Right lobe of liver (tissue), 6 donors: ENCODE measurements around the gene ZNF425. TPM values are rescaled to one million over a fixed set of nuclear protein-coding genes. Genes with fewer than 3 reads are reported as not detected.

Experiments used
- ATAC-seq, 4 donors: fragments of 200-7000 bp; cut with Tn5 transposase; one replicate each; pipeline ENCODE4 v1.9.1; 2020; ENCODE audit warnings: mild to moderate bottlenecking in 4 of 4, moderate library complexity in 4 of 4
- DNase-seq, 3 donors: peaks; one replicate each; pipeline ENCODE4 v3.0.0-alpha.2; 2020
- H3K27ac ChIP-seq, 3 donors: fragments of 200-600 bp; one replicate each; pipeline ENCODE4 v1.8.0; 2022
- H3K27me3 ChIP-seq, 2 donors: fragments of 200-600 bp; one replicate each; pipeline ENCODE4 v1.8.0; 2022
- H3K36me3 ChIP-seq, 4 donors: fragments of 200-600 bp; sonication (generic) in 1 of 4; one replicate each; pipeline versions ENCODE4 v1.5.1 to v1.8.0; 2017 to 2022; ENCODE audit warnings: control low read depth in 1 of 4
- H3K4me1 ChIP-seq, 4 donors: fragments of 200-600 bp; sonication (generic) in 1 of 4; one replicate each; pipeline versions ENCODE4 v1.5.1 to v1.8.0; 2017 to 2022; ENCODE audit warnings: control low read depth in 1 of 4
- H3K4me3 ChIP-seq, 3 donors: fragments of 200-600 bp; one replicate each; pipeline ENCODE4 v1.8.0; 2022
- H3K9me3 ChIP-seq, 4 donors: fragments of 200-600 bp; sonication (generic) in 1 of 4; one replicate each; pipeline versions ENCODE4 v1.5.1 to v1.8.0; 2017 to 2022; ENCODE audit warnings: control low read depth in 1 of 4
- POLR2A ChIP-seq: fragments of 450-650 bp; IDR thresholded peaks from one replicate; pipeline ENCODE4 v1.6.1; 2017; ENCODE audit warnings: antibody characterized with exemption, mild to moderate bottlenecking
- WGBS: methylation state at CpG from one replicate; pipeline ENCODE4 v1.1.6; 2018; ENCODE audit warnings: low coverage, low lambda C conversion rate; ENCODE audit not compliant: insufficient coverage; ENCODE audit errors: missing lambda C conversion rate; 5-methylcytosine and 5-hydroxymethylcytosine counted together
- intact Hi-C, 2 donors: fragments of 100-400 bp; cut with DNase I; formaldehyde crosslinking; loops; one replicate each; pipeline versions ENCODE4 v1.11.2 to v1.14.1; 2022
- total RNA-seq, 6 experiments: library from RNA; depleted of rRNA in 2 of 6; stranded (reverse); fragments of >200 nt in 2 of 6; fragmentation: NEBNext Ultra II Directional in 3 of 6; extraction: Animal tissue kit (Norgen Biotek cat#: 25700) in 3 of 6; gene quantifications; one replicate each; pipeline versions ENCODE4 v1.1.0 to v1.2.4, GENCODE V29; 2016 to 2023
- TF ChIP-seq, protein P1 (sequence below), 4 donors: fragments of 200-600 bp in 3 of 4; fragments of 450-650 bp in 1 of 4; IDR thresholded peaks; one replicate each; pipeline versions ENCODE4 v1.5.1 to v1.8.0; 2016 to 2022; ENCODE audit warnings: antibody characterized with exemption in 4 of 4, mild to moderate bottlenecking in 2 of 4
- donor health status: DM: no; HTN: yes; CAD: no.
- donor health status: DM: no; HTN: no; CAD: no.
- donor health status: DM: no; HTN: no; CAD: no.
- donor health status: DM: no; HTN: yes; CAD: no.
- donor health status: DM: no; HTN: yes; CAD: no.

ZNF425 gene
- total RNA-seq, 6 experiments from 2014 or later, result 0.06 to 1.4 (median 0.44) TPM

DNA sequence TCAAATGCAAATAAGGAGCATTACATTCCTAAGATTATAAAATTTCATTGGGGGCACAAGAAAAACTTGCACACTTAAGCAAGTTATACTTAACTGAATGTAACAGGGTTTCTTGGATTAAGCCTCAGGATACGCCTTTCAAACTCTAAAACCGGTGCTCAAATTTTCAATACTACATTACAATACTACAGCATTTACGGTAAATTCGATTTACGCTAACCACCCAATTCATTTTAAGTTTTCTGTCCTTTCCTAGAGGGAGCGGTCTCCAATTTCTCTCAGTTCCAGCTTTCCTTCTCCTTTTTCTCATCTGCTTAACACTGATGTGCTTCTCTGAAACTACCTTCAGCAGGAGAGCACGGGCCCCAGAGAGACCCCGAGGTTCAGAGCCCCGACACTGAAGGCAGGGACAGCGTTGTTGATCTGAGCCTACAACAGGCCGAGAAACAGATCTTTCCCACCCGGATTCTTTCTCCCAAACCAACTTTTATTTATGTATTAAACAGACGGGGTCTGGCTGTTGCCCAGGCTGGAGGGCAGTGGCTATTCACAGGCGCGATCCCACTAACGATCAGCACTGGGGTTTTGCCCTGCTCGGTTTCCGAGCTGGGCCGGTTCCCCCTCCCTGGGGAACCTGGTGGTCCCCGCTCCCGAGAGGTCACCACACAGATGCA, 798 bp downstream of the ZNF425 start:
- H3K36me3 ChIP-seq, result no peaks in the 10 kb centered on the region
- intact Hi-C loops, result no loop called here
- ATAC-seq (no peak), DNase-seq (no peak)
- no peaks in the 10 kb centered on the region for H3K27me3 ChIP-seq
- peak overlapping the region; percentile 72 to 97 (median 91) for H3K4me3 ChIP-seq
- H3K4me1 ChIP-seq, result peaks cover 0 to 14% (median 0%) of the 10 kb centered on the region in 4 donors
- no peaks in the 10 kb centered on the region for H3K9me3 ChIP-seq
- WGBS, result 3% methylated on average over 18 of the region's 21 CpGs
- TF ChIP-seq, protein P1, sequence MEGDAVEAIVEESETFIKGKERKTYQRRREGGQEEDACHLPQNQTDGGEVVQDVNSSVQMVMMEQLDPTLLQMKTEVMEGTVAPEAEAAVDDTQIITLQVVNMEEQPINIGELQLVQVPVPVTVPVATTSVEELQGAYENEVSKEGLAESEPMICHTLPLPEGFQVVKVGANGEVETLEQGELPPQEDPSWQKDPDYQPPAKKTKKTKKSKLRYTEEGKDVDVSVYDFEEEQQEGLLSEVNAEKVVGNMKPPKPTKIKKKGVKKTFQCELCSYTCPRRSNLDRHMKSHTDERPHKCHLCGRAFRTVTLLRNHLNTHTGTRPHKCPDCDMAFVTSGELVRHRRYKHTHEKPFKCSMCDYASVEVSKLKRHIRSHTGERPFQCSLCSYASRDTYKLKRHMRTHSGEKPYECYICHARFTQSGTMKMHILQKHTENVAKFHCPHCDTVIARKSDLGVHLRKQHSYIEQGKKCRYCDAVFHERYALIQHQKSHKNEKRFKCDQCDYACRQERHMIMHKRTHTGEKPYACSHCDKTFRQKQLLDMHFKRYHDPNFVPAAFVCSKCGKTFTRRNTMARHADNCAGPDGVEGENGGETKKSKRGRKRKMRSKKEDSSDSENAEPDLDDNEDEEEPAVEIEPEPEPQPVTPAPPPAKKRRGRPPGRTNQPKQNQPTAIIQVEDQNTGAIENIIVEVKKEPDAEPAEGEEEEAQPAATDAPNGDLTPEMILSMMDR (IDR thresholded peaks at IDR 0.05), result no peak
- H3K27ac ChIP-seq, result peak overlapping the region; percentile 73 to 91 (median 84)

DNA sequence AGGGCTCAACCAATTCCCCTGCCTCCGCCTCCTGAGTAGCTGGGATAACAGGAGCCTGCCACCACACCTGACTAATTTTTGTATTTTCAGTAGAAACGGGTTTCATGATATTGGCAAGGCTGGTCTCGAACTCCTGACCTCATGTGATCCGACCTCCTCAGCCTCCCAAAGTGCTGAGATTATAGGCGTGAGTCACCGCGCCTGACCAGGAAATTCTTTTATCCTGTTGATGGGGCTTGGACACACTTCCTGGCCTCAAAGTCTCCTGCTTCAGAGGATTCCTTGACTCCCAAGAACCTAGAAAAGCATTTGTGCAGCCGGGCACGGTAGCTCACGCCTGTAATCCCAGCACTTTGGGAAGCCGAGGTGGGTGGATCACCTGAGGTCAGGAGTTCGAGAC, 16.2 kb downstream of the ZNF425 start:
- no peaks in the 10 kb centered on the region for H3K9me3 ChIP-seq
- no peak overlapping the region for H3K4me3 ChIP-seq
- no peaks in the 10 kb centered on the region for H3K4me1 ChIP-seq
- ATAC-seq (no peak), DNase-seq (no peak)
- TF ChIP-seq POLR2A, result no peak
- TF ChIP-seq, protein P1 (IDR thresholded peaks at IDR 0.05), result no peak
- intact Hi-C loops, result no loop called here
- no peaks in the 10 kb centered on the region for H3K36me3 ChIP-seq
- no peaks in the 10 kb centered on the region for H3K27me3 ChIP-seq
- WGBS, result 88% methylated on average over 7 of the region's 12 CpGs
- no peak overlapping the region for H3K27ac ChIP-seq

DNA sequence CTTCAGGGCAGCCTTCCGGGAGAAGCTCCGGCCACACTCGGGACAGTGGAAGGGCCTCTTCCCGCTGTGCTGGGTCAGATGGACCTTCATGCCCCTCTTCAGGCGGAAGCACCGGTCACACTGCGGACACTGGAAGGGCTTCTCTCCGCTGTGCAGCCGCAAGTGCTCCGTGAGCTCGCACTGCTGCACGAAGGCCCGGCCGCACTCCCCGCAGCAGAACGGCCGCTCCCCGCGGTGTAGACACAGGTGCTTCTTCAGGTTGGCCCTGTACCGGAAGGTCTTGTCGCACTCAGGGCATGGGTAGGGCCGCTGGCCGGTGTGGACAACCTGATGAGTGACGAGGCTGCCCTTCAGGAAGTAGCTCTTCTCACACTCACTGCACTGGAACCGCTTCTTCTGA, 21.4 kb downstream of the ZNF425 start:
- H3K27ac ChIP-seq, result no peak overlapping the region
- H3K4me1 ChIP-seq, result no peaks in the 10 kb centered on the region
- H3K27me3 ChIP-seq, result no peaks in the 10 kb centered on the region
- H3K4me3 ChIP-seq, result no peak overlapping the region
- TF ChIP-seq POLR2A, result no peak
- TF ChIP-seq, protein P1 (IDR thresholded peaks at IDR 0.05), result no peak
- DNase-seq, result no peak
- WGBS, result 100% methylated on average over 2 of the region's 25 CpGs
- intact Hi-C loops, result no loop called here
- no peaks in the 10 kb centered on the region for H3K9me3 ChIP-seq
- ATAC-seq, result no peak
- H3K36me3 ChIP-seq, result no peaks in the 10 kb centered on the region

DNA sequence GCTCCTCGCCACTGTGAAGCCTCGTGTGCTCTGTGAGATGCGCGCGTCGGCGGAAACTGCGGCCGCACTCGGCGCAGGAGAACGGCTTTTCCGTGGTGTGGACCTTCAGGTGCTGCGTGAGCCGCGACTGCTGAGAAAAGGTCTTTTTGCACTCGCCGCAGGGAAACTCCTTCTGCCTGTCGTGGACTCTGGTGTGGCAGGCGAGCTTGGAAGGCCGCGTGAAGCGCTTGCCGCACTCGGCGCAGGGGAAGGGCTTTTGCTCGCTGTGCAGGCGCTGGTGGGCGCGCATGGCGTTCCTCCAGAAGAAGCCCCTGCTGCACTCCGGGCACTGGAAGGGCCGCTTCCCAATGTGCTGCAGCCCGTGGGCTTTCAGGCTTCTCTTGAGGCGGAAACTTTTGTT, 21.9 kb downstream of the ZNF425 start:
- ATAC-seq, result no peak
- H3K27me3 ChIP-seq, result no peaks in the 10 kb centered on the region
- no peak overlapping the region for H3K4me3 ChIP-seq
- intact Hi-C loops, result no loop called here
- DNase-seq, result no peak
- 100% methylated on average over 3 of the region's 35 CpGs for WGBS
- no peaks in the 10 kb centered on the region for H3K4me1 ChIP-seq
- no peaks in the 10 kb centered on the region for H3K36me3 ChIP-seq
- no peaks in the 10 kb centered on the region for H3K9me3 ChIP-seq
- H3K27ac ChIP-seq, result no peak overlapping the region
- TF ChIP-seq, protein P1 (IDR thresholded peaks at IDR 0.05), result no peak
